Vagina (tissue), 2 donors: ENCODE measurements around the gene EPN2.

Experiments used
- CTCF ChIP-seq, 3 experiments: fragments of 450-650 bp in 2 of 3; fragments of 200-600 bp in 1 of 3; sonication (generic) in 1 of 3; IDR thresholded peaks; one replicate each; pipeline ENCODE4 v1.5.1; 2017 to 2019; ENCODE audit warnings: antibody characterized with exemption in 3 of 3, mild to moderate bottlenecking in 2 of 3, moderate library complexity in 2 of 3
- POLR2A ChIP-seq, 2 donors: fragments of 450-650 bp; IDR thresholded peaks; one replicate each; pipeline ENCODE4 v1.6.1; 2017; ENCODE audit warnings: antibody characterized with exemption in 2 of 2, mild to moderate bottlenecking in 2 of 2, moderate library complexity in 2 of 2

- TF ChIP-seq POLR2A (IDR thresholded peaks at IDR 0.05) (no peak), CTCF (IDR thresholded peaks at IDR 0.05) (no peak)
These were observed 49.7 kb downstream of the EPN2 start for GRCh38 chr17:19286751-19287341.
